ENCODE measurements around the gene DIAPH1.
A peak's percentile ranks its signal among the peaks of the same experiment; 100 is the strongest.

Gene DIAPH1

DNA sequence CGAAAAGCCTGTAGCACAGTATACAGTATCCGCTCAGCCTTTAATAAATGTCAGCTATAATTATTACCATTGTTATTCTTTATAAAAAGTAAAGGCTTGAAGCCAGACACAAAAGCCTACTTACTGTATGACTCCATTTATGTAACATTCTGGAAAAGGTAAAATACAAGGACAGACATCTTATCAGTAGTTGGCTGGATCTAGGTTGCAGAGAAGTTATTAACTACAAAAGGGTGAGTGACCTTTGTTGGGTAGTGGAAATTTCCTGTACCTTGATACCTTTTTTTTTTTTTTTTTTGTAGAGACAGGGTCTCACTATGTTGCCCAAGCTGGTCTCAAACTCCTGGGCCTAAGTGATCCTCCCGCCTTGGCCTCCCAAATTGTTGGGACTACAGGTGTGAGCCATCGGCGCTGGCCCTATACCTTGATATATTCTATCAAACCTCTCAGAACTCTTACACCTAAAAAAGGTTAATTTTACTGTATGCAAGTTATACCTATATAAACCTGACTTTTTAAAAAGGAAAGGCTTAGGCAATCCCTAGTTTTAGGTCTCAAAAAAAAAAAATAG, 11.9 kb upstream of the DIAPH1 start:
- Histone ChIP-seq H3K9me3 (ENCODE audit: control insufficient read depth, low read length) (no peaks in the 10 kb centered on the region), H3K4me1 (ENCODE audit: control insufficient read depth, insufficient read depth, low read length, poor library complexity, severe bottlenecking) (peaks cover 4% of the 10 kb centered on the region), H3K4me3 (ENCODE audit: extremely low read depth, insufficient read depth, low read length, poor library complexity, severe bottlenecking) (no peak overlapping the region), H3K36me3 (ENCODE audit: control insufficient read depth, insufficient read depth, low read length) (peaks cover 76% of the 10 kb centered on the region), H3K27ac (ENCODE audit: low read depth, low read length, severe bottlenecking) (no peak overlapping the region)
- WGBS, 2 experiments (ENCODE audit: insufficient coverage in 2 of 2): no CpG with 5 or more reads among the region's 5 CpGs

DNA sequence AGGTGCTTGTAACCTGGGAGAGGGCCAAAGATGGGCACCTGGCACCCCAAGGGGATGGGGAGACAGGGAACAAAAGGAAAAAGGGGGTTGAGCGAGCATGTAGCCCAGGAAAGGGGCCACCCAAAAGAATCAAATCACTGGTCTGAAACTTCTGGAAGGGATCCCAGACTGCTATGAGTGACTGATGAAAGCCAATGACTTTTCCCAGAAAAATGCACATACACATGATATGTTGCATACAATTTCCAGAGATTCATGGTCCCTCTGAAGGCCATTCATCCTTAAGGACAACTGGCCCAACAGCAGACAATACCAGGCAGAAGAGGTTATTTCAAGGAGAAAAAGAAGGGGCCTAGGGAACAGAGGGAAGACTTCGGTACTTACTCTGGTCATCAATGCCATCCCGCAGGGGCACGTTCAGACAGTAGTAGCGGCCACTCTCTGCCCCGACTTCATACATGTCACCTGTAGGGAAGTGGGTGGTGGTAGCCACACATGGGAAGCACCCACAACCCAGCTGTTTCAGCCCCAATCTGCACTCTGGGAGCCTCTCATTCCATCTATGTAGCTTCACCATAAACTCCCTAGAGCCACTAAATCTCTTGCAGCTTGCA, 9.5 kb upstream of the DIAPH1 start:
- Histone ChIP-seq H3K27ac (ENCODE audit: low read depth, low read length, severe bottlenecking) (no peak overlapping the region), H3K4me1 (ENCODE audit: control insufficient read depth, insufficient read depth, low read length, poor library complexity, severe bottlenecking) (no peaks in the 10 kb centered on the region), H3K36me3 (ENCODE audit: control insufficient read depth, insufficient read depth, low read length) (peaks cover 90% of the 10 kb centered on the region), H3K9me3 (ENCODE audit: control insufficient read depth, low read length) (no peaks in the 10 kb centered on the region), H3K4me3 (ENCODE audit: extremely low read depth, insufficient read depth, low read length, poor library complexity, severe bottlenecking) (no peak overlapping the region)
- WGBS, 2 experiments (ENCODE audit: insufficient coverage in 2 of 2): 86 to 100% methylated on average over 6 of the region's 6 CpGs

DNA sequence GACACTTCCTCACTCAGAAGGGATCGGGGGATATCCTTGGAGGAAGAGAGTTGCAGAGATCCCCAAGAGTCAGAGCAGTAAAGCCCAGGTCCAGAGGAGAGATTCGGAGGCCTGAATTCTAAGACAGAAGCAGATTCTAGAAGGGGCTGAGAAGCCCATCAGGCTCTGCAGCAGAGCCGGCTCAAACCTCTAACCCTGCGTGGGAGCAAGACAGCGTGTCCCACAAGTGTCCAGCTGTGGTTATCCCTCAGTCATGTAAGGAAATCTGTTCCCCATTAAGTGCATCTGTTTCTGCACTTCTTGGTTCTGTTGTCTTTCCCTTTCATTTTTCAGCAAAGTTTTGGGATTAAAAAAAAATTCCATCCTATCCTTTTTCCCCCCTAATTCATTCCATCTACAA, 4.8 kb upstream of the DIAPH1 start:
- Histone ChIP-seq H3K27ac (ENCODE audit: low read depth, low read length, severe bottlenecking) (no peak overlapping the region), H3K9me3 (ENCODE audit: control insufficient read depth, low read length) (no peaks in the 10 kb centered on the region), H3K4me1 (ENCODE audit: control insufficient read depth, insufficient read depth, low read length, poor library complexity, severe bottlenecking) (no peaks in the 10 kb centered on the region), H3K4me3 (ENCODE audit: extremely low read depth, insufficient read depth, low read length, poor library complexity, severe bottlenecking) (no peak overlapping the region), H3K36me3 (ENCODE audit: control insufficient read depth, insufficient read depth, low read length) (peaks cover 83% of the 10 kb centered on the region)
- WGBS, 2 experiments (ENCODE audit: insufficient coverage in 2 of 2): 83 to 90% methylated on average over 4 to 5 of the region's 5 CpGs

DNA sequence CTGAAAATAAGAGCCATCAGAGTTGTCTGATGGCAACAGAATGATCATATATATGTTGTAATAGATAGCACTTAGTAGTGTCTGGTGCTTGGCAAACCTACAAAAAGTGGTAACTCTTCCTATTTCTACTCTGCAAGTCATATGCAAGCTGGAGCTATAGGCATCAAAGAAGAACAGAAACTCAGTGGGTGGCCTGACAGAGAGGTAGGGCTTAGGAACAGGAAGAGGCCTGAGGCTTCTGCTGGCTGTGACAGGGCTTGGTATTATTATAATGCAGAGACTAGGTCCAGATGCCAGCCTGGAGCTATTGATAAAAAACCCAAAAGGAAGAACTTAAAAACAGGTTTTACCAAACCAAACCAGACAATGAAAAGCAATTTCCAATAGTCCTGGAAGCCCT, 4.4 kb upstream of the DIAPH1 start:
- H3K4me3 ChIP-seq (ENCODE audit: extremely low read depth, insufficient read depth, low read length, poor library complexity, severe bottlenecking): no peak overlapping the region
- no peak overlapping the region for H3K27ac ChIP-seq (ENCODE audit: low read depth, low read length, severe bottlenecking)
- H3K9me3 ChIP-seq (ENCODE audit: control insufficient read depth, low read length): no peaks in the 10 kb centered on the region
- H3K36me3 ChIP-seq (ENCODE audit: control insufficient read depth, insufficient read depth, low read length): peaks cover 78% of the 10 kb centered on the region
- H3K4me1 ChIP-seq (ENCODE audit: control insufficient read depth, insufficient read depth, low read length, poor library complexity, severe bottlenecking): no peaks in the 10 kb centered on the region

DNA sequence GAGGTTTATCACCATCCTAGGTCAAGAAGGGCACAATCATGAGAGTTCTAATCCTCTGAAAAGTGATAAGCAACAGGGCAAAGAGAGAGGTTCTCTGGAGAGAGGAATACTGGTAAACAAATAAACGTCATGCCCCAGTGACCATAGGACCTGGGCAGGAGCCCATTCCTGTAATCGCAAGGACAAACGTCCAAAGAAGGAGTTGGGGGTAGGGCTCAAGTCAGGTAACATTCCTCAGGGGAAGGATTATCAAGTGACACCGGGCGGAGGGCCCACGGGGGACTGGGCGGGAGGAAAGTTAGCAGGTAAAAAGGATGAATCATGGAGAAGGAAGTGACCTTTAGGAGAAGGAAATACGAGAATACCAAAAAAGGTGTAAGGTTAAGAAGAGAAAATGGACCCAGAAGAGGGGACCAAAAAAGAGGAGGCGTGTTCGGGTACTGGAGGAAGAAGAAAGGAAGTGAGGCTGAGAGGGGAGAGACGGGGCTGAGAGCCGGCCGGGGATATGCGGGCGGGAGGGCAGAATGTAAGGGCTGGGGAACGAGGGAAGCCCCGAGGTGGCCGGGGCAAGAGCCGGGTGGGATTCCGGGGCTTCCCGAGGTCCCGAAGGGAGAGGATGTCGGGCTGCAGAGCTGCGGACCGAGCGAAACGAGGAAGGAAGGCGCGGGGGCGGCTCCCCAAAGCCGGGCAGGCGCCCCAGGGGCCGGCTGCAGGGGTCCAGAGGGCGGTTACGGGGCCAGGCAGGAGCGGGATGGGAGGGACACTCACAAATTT, 583 bp downstream of the DIAPH1 start:
- WGBS, 2 experiments (ENCODE audit: insufficient coverage in 2 of 2): 0 to 1% methylated on average over 32 to 34 of the region's 36 CpGs
- Histone ChIP-seq H3K4me3 (ENCODE audit: extremely low read depth, insufficient read depth, low read length, poor library complexity, severe bottlenecking) (peak overlapping the region; percentile 85), H3K36me3 (ENCODE audit: control insufficient read depth, insufficient read depth, low read length) (peaks cover 41% of the 10 kb centered on the region), H3K4me1 (ENCODE audit: control insufficient read depth, insufficient read depth, low read length, poor library complexity, severe bottlenecking) (peaks cover 8% of the 10 kb centered on the region), H3K27ac (ENCODE audit: low read depth, low read length, severe bottlenecking) (peak overlapping the region; percentile 79), H3K9me3 (ENCODE audit: control insufficient read depth, low read length) (no peaks in the 10 kb centered on the region)

DNA sequence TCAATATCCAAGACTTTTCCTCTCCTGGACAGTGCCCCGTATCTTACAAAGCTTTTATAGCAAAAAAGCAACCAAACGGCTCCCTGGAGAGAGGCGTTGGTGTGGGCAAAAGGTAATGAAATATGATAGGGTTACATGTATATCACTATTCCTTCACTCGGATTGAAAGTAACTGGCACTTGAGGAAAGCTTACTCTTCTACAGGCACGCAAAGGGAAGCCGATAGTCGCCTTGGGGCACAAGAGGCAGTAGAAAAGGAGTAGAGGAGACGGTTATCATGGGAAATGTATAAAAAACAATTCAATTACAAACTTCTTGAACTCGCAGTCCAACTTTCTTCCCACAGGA, 1.1 kb downstream of the DIAPH1 start:
- peaks cover 40% of the 10 kb centered on the region for H3K36me3 ChIP-seq (ENCODE audit: control insufficient read depth, insufficient read depth, low read length)
- H3K9me3 ChIP-seq (ENCODE audit: control insufficient read depth, low read length): no peaks in the 10 kb centered on the region
- WGBS, 2 experiments (ENCODE audit: insufficient coverage in 2 of 2): 42% methylated on average over 4 of the region's 9 CpGs; no CpG with 5 or more reads in 1 of the 2 experiments
- H3K27ac ChIP-seq (ENCODE audit: low read depth, low read length, severe bottlenecking): peak overlapping the region; percentile 79
- peak overlapping the region; percentile 85 for H3K4me3 ChIP-seq (ENCODE audit: extremely low read depth, insufficient read depth, low read length, poor library complexity, severe bottlenecking)
- H3K4me1 ChIP-seq (ENCODE audit: control insufficient read depth, insufficient read depth, low read length, poor library complexity, severe bottlenecking): peaks cover 8% of the 10 kb centered on the region

DNA sequence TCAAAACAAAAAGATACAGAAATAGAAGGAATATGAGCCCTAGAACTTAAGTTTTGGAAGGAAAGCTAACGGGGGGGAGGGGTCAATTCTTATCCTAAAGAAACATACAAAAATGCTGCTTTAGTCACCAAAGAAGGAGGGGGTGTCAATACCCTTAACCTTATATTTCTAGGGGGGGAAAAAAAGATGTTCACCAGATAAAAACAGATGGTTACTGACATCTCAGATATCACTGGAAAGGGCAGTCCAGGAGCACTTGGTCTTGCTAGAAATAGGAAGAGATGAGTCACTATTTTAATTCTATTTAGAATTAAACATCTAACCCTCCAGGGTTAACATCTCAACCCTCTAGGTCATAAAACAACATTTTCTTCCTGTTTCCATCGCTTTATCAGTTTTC, 1.7 kb downstream of the DIAPH1 start:
- Histone ChIP-seq H3K4me3 (ENCODE audit: extremely low read depth, insufficient read depth, low read length, poor library complexity, severe bottlenecking) (peak overlapping the region; percentile 85), H3K4me1 (ENCODE audit: control insufficient read depth, insufficient read depth, low read length, poor library complexity, severe bottlenecking) (peaks cover 8% of the 10 kb centered on the region), H3K36me3 (ENCODE audit: control insufficient read depth, insufficient read depth, low read length) (peaks cover 36% of the 10 kb centered on the region), H3K9me3 (ENCODE audit: control insufficient read depth, low read length) (no peaks in the 10 kb centered on the region), H3K27ac (ENCODE audit: low read depth, low read length, severe bottlenecking) (no peak overlapping the region)
- no CpG with 5 or more reads among the region's 2 CpGs for WGBS, 2 experiments (ENCODE audit: insufficient coverage in 2 of 2)

DNA sequence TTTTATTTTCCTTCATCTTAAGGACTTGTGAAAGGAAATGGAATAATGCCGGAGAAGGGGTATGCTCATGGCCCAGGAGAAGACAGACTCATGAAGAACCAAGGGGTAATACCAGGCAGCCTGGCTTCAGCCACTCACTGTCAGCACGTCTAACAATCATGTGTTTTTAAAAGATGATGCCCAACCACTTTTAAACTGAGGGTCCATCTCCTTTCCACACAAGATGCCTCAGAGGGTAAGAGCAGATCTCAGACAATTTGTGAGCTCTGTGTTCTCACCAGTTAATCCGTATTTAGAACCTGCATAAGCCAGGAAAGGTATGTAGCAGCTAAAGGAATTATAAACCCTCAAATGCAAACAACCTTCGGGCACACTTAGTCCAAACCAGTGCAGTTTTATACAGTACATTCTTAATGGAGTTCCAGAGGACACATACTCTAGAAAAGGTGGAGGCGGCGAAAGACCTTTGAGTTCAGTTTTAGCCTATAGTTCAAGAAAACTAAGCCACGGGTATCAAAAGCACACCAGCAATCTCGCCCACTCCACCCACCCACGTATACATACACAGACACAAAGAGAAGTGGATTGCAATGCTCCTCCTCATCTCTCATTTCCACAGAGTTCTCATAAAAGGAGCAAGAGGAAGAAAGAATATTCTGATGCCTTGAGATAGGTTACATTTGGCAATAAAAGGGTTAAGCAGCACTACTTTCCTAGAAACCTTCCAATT, 2.6 kb downstream of the DIAPH1 start:
- Histone ChIP-seq H3K9me3 (ENCODE audit: control insufficient read depth, low read length) (no peaks in the 10 kb centered on the region), H3K27ac (ENCODE audit: low read depth, low read length, severe bottlenecking) (no peak overlapping the region), H3K4me3 (ENCODE audit: extremely low read depth, insufficient read depth, low read length, poor library complexity, severe bottlenecking) (peak overlapping the region; percentile 3), H3K36me3 (ENCODE audit: control insufficient read depth, insufficient read depth, low read length) (peaks cover 35% of the 10 kb centered on the region), H3K4me1 (ENCODE audit: control insufficient read depth, insufficient read depth, low read length, poor library complexity, severe bottlenecking) (peaks cover 8% of the 10 kb centered on the region)
- 91 to 96% methylated on average over 4 to 6 of the region's 9 CpGs for WGBS, 2 experiments (ENCODE audit: insufficient coverage in 2 of 2)

DNA sequence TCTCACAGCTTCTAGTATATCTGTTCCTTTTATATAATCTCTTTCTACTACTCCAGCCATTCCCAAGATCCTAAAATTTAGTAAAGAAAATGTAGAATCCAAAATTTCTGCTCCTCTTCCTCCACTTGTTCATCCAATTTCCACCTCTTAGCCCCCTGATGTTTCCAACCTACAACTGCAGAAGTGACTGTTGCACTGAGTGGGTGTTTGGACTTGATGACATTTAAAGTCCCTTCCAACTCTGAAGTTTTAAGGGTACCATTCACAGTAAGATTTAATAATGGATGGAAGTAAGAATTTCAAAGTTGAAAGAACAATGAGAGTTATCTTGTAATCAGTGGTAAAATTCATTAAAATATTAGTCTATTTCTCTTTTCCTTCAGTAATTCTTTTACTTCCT, 5.5 kb downstream of the DIAPH1 start:
- Histone ChIP-seq H3K4me1 (ENCODE audit: control insufficient read depth, insufficient read depth, low read length, poor library complexity, severe bottlenecking) (peaks cover 8% of the 10 kb centered on the region), H3K27ac (ENCODE audit: low read depth, low read length, severe bottlenecking) (no peak overlapping the region), H3K9me3 (ENCODE audit: control insufficient read depth, low read length) (no peaks in the 10 kb centered on the region), H3K4me3 (ENCODE audit: extremely low read depth, insufficient read depth, low read length, poor library complexity, severe bottlenecking) (no peak overlapping the region), H3K36me3 (ENCODE audit: control insufficient read depth, insufficient read depth, low read length) (peaks cover 23% of the 10 kb centered on the region)

DNA sequence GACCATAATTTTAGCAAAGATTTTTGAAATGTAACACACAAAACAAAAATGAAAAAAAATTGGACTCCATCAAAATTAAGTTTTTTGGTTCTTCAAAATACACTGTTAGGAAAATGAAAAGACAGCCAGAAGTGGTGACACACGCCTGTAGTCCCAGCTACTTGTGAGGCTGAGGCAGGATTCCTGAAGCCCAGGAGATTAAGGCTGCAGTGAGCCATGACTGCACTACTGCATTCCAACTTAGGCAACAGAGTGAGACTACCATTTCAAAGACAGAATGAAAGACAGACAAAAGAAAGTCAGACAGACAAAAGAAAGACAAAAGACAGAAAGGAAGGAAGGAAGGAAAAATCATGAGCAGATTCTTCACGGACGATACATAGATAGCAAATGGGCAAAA, 7.5 kb downstream of the DIAPH1 start:
- WGBS, 2 experiments (ENCODE audit: insufficient coverage in 2 of 2): 83 to 97% methylated on average over 3 of the region's 3 CpGs
- Histone ChIP-seq H3K27ac (ENCODE audit: low read depth, low read length, severe bottlenecking) (no peak overlapping the region), H3K4me3 (ENCODE audit: extremely low read depth, insufficient read depth, low read length, poor library complexity, severe bottlenecking) (no peak overlapping the region), H3K9me3 (ENCODE audit: control insufficient read depth, low read length) (no peaks in the 10 kb centered on the region), H3K36me3 (ENCODE audit: control insufficient read depth, insufficient read depth, low read length) (peaks cover 23% of the 10 kb centered on the region), H3K4me1 (ENCODE audit: control insufficient read depth, insufficient read depth, low read length, poor library complexity, severe bottlenecking) (no peaks in the 10 kb centered on the region)

Data from mesodermal cell (in vitro differentiated cells).